H9 (cell line): ENCODE data around the gene B3GALT4. TPM values are rescaled to one million over a fixed set of nuclear protein-coding genes. Genes with fewer than 3 reads are reported as not detected.

Experiments used
- DNase-seq: peaks from one replicate; pipeline ENCODE4 v3.0.0-alpha.2; 2017
- H2AFZ ChIP-seq: one replicate; pipeline ENCODE4 v1.6.1; 2013; ENCODE audit warnings: mild to moderate bottlenecking, low read length, control low read depth, moderate library complexity
- H2AK5ac ChIP-seq: 2 replicates; pipeline ENCODE4 v1.6.1; 2013; ENCODE audit warnings: low read length, control low read depth, mixed read lengths; ENCODE audit not compliant: insufficient read length
- H2BK120ac ChIP-seq: one replicate; pipeline ENCODE4 v1.6.1; 2013; ENCODE audit warnings: low read depth, mild to moderate bottlenecking, low read length, control low read depth, inconsistent platforms; ENCODE audit not compliant: poor library complexity, severe bottlenecking
- H2BK12ac ChIP-seq: 2 replicates; pipeline ENCODE4 v1.6.1; 2013; ENCODE audit warnings: low read length, control low read depth, mixed read lengths, low read depth; ENCODE audit not compliant: insufficient read length
- H2BK15ac ChIP-seq: 2 replicates; pipeline ENCODE4 v1.6.1; 2013; ENCODE audit warnings: low read depth, low read length, control low read depth
- H2BK20ac ChIP-seq: one replicate; pipeline ENCODE4 v1.6.1; 2013; ENCODE audit warnings: low read depth, mild to moderate bottlenecking, low read length, control low read depth, inconsistent platforms; ENCODE audit not compliant: poor library complexity, severe bottlenecking
- H2BK5ac ChIP-seq: 2 replicates; pipeline ENCODE4 v1.6.1; 2013; ENCODE audit warnings: low read length, control low read depth, mixed read lengths; ENCODE audit not compliant: insufficient read length
- H3K14ac ChIP-seq: 2 replicates; pipeline ENCODE4 v1.6.1; 2013; ENCODE audit warnings: low read length, control low read depth; ENCODE audit not compliant: insufficient read depth
- H3K18ac ChIP-seq: 2 replicates; pipeline ENCODE4 v1.6.1; 2013; ENCODE audit warnings: low read depth, mild to moderate bottlenecking, mixed read lengths, low read length, control low read depth; ENCODE audit not compliant: insufficient read length
- H3K23ac ChIP-seq: 2 replicates; pipeline ENCODE4 v1.6.1; 2013; ENCODE audit warnings: low read length, control low read depth, mixed read lengths, low read depth; ENCODE audit not compliant: insufficient read length
- H3K23me2 ChIP-seq: 2 replicates; pipeline ENCODE4 v1.6.1; 2013; ENCODE audit warnings: low read depth, mild to moderate bottlenecking, mixed read lengths, low read length, control low read depth; ENCODE audit not compliant: insufficient read length, poor library complexity, severe bottlenecking
- H3K27ac ChIP-seq: 2 replicates; pipeline ENCODE4 v1.5.1; 2013; ENCODE audit warnings: low read length, control low read depth, mixed read lengths, low read depth; ENCODE audit not compliant: insufficient read length
- H3K27me3 ChIP-seq: 2 replicates; pipeline ENCODE4 v1.6.1; 2013; ENCODE audit warnings: low read length, control low read depth, inconsistent platforms; ENCODE audit not compliant: insufficient read depth
- H3K4ac ChIP-seq: 2 replicates; pipeline ENCODE4 v1.6.1; 2013; ENCODE audit warnings: low read depth, mild to moderate bottlenecking, control low read depth, inconsistent platforms, low read length, moderate library complexity
- H3K4me1 ChIP-seq: 2 replicates; pipeline ENCODE4 v1.6.1; 2013; ENCODE audit warnings: low read length, control low read depth, inconsistent platforms; ENCODE audit not compliant: insufficient read depth
- H3K4me2 ChIP-seq: 2 replicates; pipeline ENCODE4 v1.6.1; 2013; ENCODE audit warnings: low read length, control low read depth, mixed read lengths; ENCODE audit not compliant: insufficient read length, insufficient read depth
- H3K56ac ChIP-seq: 2 replicates; pipeline ENCODE4 v1.6.1; 2013; ENCODE audit warnings: low read depth, mild to moderate bottlenecking, mixed read lengths, low read length, control low read depth; ENCODE audit not compliant: insufficient read length
- H3K79me1 ChIP-seq: 2 replicates; pipeline ENCODE4 v1.6.1; 2013; ENCODE audit warnings: low read depth, mild to moderate bottlenecking, moderate library complexity, low read length, control low read depth, inconsistent platforms; ENCODE audit not compliant: insufficient read depth, poor library complexity, severe bottlenecking
- H3K79me2 ChIP-seq: 2 replicates; pipeline ENCODE4 v1.6.1; 2013; ENCODE audit warnings: low read length, control low read depth, inconsistent platforms; ENCODE audit not compliant: insufficient read depth
- H3K9ac ChIP-seq: 2 replicates; pipeline ENCODE4 v1.6.1; 2013; ENCODE audit warnings: low read length, control low read depth, mixed read lengths; ENCODE audit not compliant: insufficient read length; ENCODE audit errors: extremely low read depth
- H3K9me3 ChIP-seq: one replicate; pipeline ENCODE4 v1.6.1; 2013; ENCODE audit warnings: low read depth, low read length, inconsistent platforms; ENCODE audit not compliant: control insufficient read depth
- H3T11ph ChIP-seq: one replicate; pipeline ENCODE4 v1.6.1; 2013; ENCODE audit warnings: mild to moderate bottlenecking, low read length, control low read depth, inconsistent platforms
- H4K20me1 ChIP-seq: one replicate; pipeline ENCODE4 v1.6.1; 2013; ENCODE audit not compliant: control insufficient read depth, insufficient read length, insufficient read depth
- H4K5ac ChIP-seq: 2 replicates; pipeline ENCODE4 v1.6.1; 2013; ENCODE audit warnings: low read depth, mild to moderate bottlenecking, mixed read lengths, low read length, control low read depth; ENCODE audit not compliant: insufficient read length
- H4K8ac ChIP-seq: replicated peaks from 2 replicates; pipeline ENCODE4 v1.6.1; 2013; ENCODE audit warnings: low read length, control low read depth, mixed read lengths, low read depth; ENCODE audit not compliant: insufficient read length
- H4K91ac ChIP-seq: 2 replicates; pipeline ENCODE4 v1.6.1; 2013; ENCODE audit warnings: low read depth, mild to moderate bottlenecking, moderate library complexity, mixed read lengths, low read length, control low read depth; ENCODE audit not compliant: insufficient read length
- H3K27ac Mint-ChIP-seq, 3 experiments: 2 replicates in 2 of 3; 3 replicates in 1 of 3; pipeline ENCODE4 v1.8.0; 2020 to 2021; ENCODE audit warnings: mixed read lengths in 3 of 3, mild to moderate bottlenecking in 1 of 3, moderate library complexity in 1 of 3
- H3K27me3 Mint-ChIP-seq: 2 replicates; pipeline ENCODE4 v1.8.0; 2021; ENCODE audit warnings: low read depth, mild to moderate bottlenecking, moderate library complexity, mixed read lengths
- H3K36me3 Mint-ChIP-seq, 3 experiments: 2 replicates in 2 of 3; 3 replicates in 1 of 3; pipeline ENCODE4 v1.8.0; 2020 to 2021; ENCODE audit warnings: low read depth in 3 of 3, mixed read lengths in 3 of 3; ENCODE audit not compliant: insufficient read depth in 1 of 3
- H3K4me1 Mint-ChIP-seq, 2 experiments: 2 replicates each; pipeline ENCODE4 v1.8.0; 2020; ENCODE audit warnings: mixed read lengths in 2 of 2
- H3K4me3 Mint-ChIP-seq, 2 experiments: 2 replicates in 1 of 2; 3 replicates in 1 of 2; pipeline ENCODE4 v1.8.0; 2020 to 2021; ENCODE audit warnings: mild to moderate bottlenecking in 2 of 2, mixed read lengths in 2 of 2, moderate library complexity in 1 of 2
- H3K9me3 Mint-ChIP-seq, 2 experiments: 2 replicates in 1 of 2; 3 replicates in 1 of 2; pipeline ENCODE4 v1.8.0; 2020; ENCODE audit warnings: mild to moderate bottlenecking in 2 of 2, mixed read lengths in 2 of 2, moderate library complexity in 1 of 2
- CTCF ChIP-seq: fragments of 200-600 bp; sonication (generic); conservative IDR thresholded peaks from 3 replicates; pipeline ENCODE4 v1.8.0; 2021; ENCODE audit warnings: antibody characterized with exemption, mild to moderate bottlenecking
- WGBS: extraction: QIAGEN DNeasy Blood & Tissue Kit; methylation state at CpG from one replicate; pipeline ENCODE4 v1.1.7; 2013; ENCODE audit warnings: missing lambda C conversion rate, low lambda C conversion rate, mixed read lengths; ENCODE audit not compliant: insufficient read length; ENCODE audit errors: extremely low coverage; 5-methylcytosine and 5-hydroxymethylcytosine counted together
- total RNA-seq: library from RNA; stranded (reverse); gene quantifications from 2 replicates; pipeline ENCODE4 v1.2.1, GENCODE V29; 2021

Gene B3GALT4
- total RNA-seq, 1 experiment from 2014 or later = 3.2 TPM

GRCh38 chr6:33288921-33289783 is 12.2 kb downstream of the B3GALT4 start, which contains the start of the genes PFDN6 and WDR46:
Gene PFDN6 (plus strand): TSS chr6:33289601. CDS start chr6:33289857, 256 bp downstream.
Gene WDR46 (minus strand): TSS chr6:33289239. CDS start chr6:33289170, 69 bp downstream.
- peak; percentile 89 for DNase-seq
- Histone ChIP-seq H2BK15ac (no peak within 1 kb of the TSS), H3K56ac (no peak within 1 kb of the TSS), H3K79me2 (peaks cover 7% of the 10 kb centered on the region; the same call in 1 of the 2 replicates), H2BK120ac (no peak within 1 kb of the TSS), H3T11ph (no peak within 1 kb of the TSS), H3K4me1 (no peaks in the 10 kb centered on the region; the same call in 1 of the 2 replicates), H4K5ac (no peak within 1 kb of the TSS), H3K9ac (peak within 1 kb of the TSS; percentile 53), H4K20me1 (no peaks in the 10 kb centered on the region), H2BK12ac (no peak within 1 kb of the TSS), H4K8ac (no peak within 1 kb of the TSS), H3K79me1 (peaks cover 8% of the 10 kb centered on the region), H3K18ac (no peak within 1 kb of the TSS), H2AFZ (peak within 1 kb of the TSS; percentile 82), H3K9me3 (no peaks in the 10 kb centered on the region), H3K27ac (no peak within 1 kb of the TSS), H2BK5ac (no peak within 1 kb of the TSS), H3K27me3 (no peaks in the 10 kb centered on the region), H3K23ac (no peak within 1 kb of the TSS), H3K4ac (no peak within 1 kb of the TSS), H3K14ac (no peak within 1 kb of the TSS), H2BK20ac (no peak within 1 kb of the TSS), H2AK5ac (no peak within 1 kb of the TSS), H4K91ac (no peak within 1 kb of the TSS), H3K23me2 (peaks cover 12% of the 10 kb centered on the region), H3K4me2 (peak within 1 kb of the TSS; percentile 74)
- peak within 1 kb of the TSS; percentile 88 to 98 (median 97) for H3K27ac Mint-ChIP-seq
- peaks cover 7 to 20% of the 10 kb centered on the region in 2 experiments for H3K4me1 Mint-ChIP-seq
- H3K27me3 Mint-ChIP-seq = no peaks in the 10 kb centered on the region; the same call in 1 of the 2 replicates
- peaks cover 31 to 75% (median 56%) of the 10 kb centered on the region in 3 experiments for H3K36me3 Mint-ChIP-seq
- no CpG with 5 or more reads among the region's 43 CpGs for WGBS
- H3K4me3 Mint-ChIP-seq = peak within 1 kb of the TSS; percentile 99 to 100
- H3K9me3 Mint-ChIP-seq = no peaks in the 10 kb centered on the region
- no peak for TF ChIP-seq CTCF
